Ovary (tissue), 9 donors: ENCODE measurements around the gene PRCD. TPM values are rescaled to one million over a fixed set of nuclear protein-coding genes. Genes with fewer than 3 reads are reported as not detected.

ENCODE experiments used
- DNase-seq, 5 donors: peaks; one replicate each; pipeline ENCODE4 v3.0.0-alpha.2; 2019 to 2020
- H3K27ac ChIP-seq, 2 donors: fragments of 200-600 bp; one replicate each; pipeline versions ENCODE4 v1.5.1 to v1.8.0; 2019 to 2022
- H3K27me3 ChIP-seq: fragments of 200-600 bp; one replicate; pipeline ENCODE4 v1.8.0; 2022
- H3K36me3 ChIP-seq: fragments of 200-600 bp; sonication (generic); one replicate; pipeline ENCODE4 v1.5.1; 2019
- H3K4me1 ChIP-seq: one replicate; pipeline ENCODE4 v1.8.1; 2013; ENCODE audit warnings: mild to moderate bottlenecking, moderate library complexity; ENCODE audit not compliant: insufficient read depth
- H3K4me3 ChIP-seq: fragments of 200-600 bp; sonication (generic); one replicate; pipeline ENCODE4 v1.5.1; 2017
- H3K9me3 ChIP-seq, 2 donors: fragments of 200-600 bp in 1 of 2; sonication (generic) in 1 of 2; one replicate each; pipeline versions ENCODE4 v1.5.1 to v1.8.1; 2013 to 2019; ENCODE audit warnings: mild to moderate bottlenecking in 1 of 2, moderate library complexity in 1 of 2
- EP300 ChIP-seq: sonication (generic); formaldehyde crosslinking; IDR thresholded peaks from one replicate; pipeline ENCODE4 v1.6.1; 2017; ENCODE audit warnings: antibody characterized with exemption
- POLR2A ChIP-seq: fragments of 450-650 bp; IDR thresholded peaks from one replicate; pipeline ENCODE4 v1.6.1; 2017; ENCODE audit warnings: antibody characterized with exemption, mild to moderate bottlenecking, moderate library complexity
- WGBS, 3 donors: extraction: QIAGEN DNeasy Blood & Tissue Kit in 1 of 3; methylation state at CpG; one replicate each; pipeline versions ENCODE4 v1.1.5 to v1.1.7; 2013 to 2017; 5-methylcytosine and 5-hydroxymethylcytosine counted together
- intact Hi-C, 4 donors: fragments of 100-400 bp; cut with DNase I; formaldehyde crosslinking; loops; one replicate each; pipeline versions ENCODE4 v1.11.0 to v1.15.1; 2022 to 2023
- polyA plus RNA-seq, 2 donors: library from polyadenylated mRNA; stranded (reverse); fragments of 200-250 nt in 1 of 2; fragments of 350-450 nt in 1 of 2; fragmentation: Illumina TruSeq in 1 of 2; extraction: RNeasy Lipid Tissue Mini Kit (QIAGEN cat#74804) in 1 of 2; gene quantifications; one replicate each; pipeline ENCODE4 v1.2.3, GENCODE V29; 2013 to 2014
- total RNA-seq, 7 donors: library from RNA; depleted of rRNA in 2 of 7; stranded (reverse); fragments of >200 nt in 2 of 7; fragmentation: NEBNext Ultra II Directional in 3 of 7; extraction: Animal tissue kit (Norgen Biotek cat#: 25700) in 3 of 7; gene quantifications; one replicate each; pipeline versions ENCODE4 v1.1.0 to v1.2.4, GENCODE V29; 2016 to 2023
- TF ChIP-seq, protein P1 (sequence below), 3 donors: fragments of 450-650 bp in 2 of 3; fragments of 200-600 bp in 1 of 3; IDR thresholded peaks; one replicate each; pipeline versions ENCODE4 v1.5.1 to v1.8.0; 2016 to 2022; ENCODE audit warnings: antibody characterized with exemption in 3 of 3, mild to moderate bottlenecking in 1 of 3
- donor health status: DM: no; HTN: no; CAD: no; lungs with moderate emphysema.
- donor health status: DM: no; HTN: no; CAD: no.
- donor health status: Bipolar disorder and iron deficiency.
- donor health status: DM: yes; HTN: yes; CAD: no.
- donor health status: DM: no; HTN: no; CAD: no.
- donor health status: DM: yes; HTN: yes; CAD: no.

PRCD gene
- total and polyA plus RNA-seq, 9 donors = 1.5 to 12.2 (median 2.8) TPM

DNA sequence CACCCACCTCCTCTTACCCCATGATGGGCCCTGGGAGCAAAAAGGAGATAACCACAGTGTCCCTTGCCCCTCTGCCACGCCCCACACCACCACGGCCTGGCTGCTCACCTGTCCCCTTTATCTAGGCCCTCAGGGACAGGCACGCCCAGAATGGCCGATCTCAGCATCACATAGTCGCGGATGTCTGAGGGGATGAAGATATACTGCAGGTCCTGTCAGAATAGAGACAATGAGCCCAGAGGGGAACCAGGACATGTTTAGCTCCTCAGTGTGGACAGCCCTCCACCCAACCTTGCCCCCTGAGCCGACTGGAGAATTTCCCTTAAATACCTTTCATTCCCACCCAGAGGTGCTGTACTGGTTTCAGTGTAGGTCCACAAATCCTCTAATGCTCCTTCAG is 30.6 kb downstream of the PRCD start:
- Histone ChIP-seq H3K9me3 (no peaks in the 10 kb centered on the region), H3K36me3 (no peaks in the 10 kb centered on the region), H3K4me1 (no peaks in the 10 kb centered on the region), H3K27me3 (no peaks in the 10 kb centered on the region), H3K27ac (no peak overlapping the region), H3K4me3 (no peak overlapping the region)
- TF ChIP-seq EP300 (no peak), POLR2A (no peak)
- TF ChIP-seq, protein P1, sequence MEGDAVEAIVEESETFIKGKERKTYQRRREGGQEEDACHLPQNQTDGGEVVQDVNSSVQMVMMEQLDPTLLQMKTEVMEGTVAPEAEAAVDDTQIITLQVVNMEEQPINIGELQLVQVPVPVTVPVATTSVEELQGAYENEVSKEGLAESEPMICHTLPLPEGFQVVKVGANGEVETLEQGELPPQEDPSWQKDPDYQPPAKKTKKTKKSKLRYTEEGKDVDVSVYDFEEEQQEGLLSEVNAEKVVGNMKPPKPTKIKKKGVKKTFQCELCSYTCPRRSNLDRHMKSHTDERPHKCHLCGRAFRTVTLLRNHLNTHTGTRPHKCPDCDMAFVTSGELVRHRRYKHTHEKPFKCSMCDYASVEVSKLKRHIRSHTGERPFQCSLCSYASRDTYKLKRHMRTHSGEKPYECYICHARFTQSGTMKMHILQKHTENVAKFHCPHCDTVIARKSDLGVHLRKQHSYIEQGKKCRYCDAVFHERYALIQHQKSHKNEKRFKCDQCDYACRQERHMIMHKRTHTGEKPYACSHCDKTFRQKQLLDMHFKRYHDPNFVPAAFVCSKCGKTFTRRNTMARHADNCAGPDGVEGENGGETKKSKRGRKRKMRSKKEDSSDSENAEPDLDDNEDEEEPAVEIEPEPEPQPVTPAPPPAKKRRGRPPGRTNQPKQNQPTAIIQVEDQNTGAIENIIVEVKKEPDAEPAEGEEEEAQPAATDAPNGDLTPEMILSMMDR (IDR thresholded peaks at IDR 0.05) = no peak
- 86 to 97% (median 90%) methylated on average over 7 of the region's 7 CpGs for WGBS, 3 donors
- DNase-seq = no peak
- intact Hi-C loops = no loop called here

DNA sequence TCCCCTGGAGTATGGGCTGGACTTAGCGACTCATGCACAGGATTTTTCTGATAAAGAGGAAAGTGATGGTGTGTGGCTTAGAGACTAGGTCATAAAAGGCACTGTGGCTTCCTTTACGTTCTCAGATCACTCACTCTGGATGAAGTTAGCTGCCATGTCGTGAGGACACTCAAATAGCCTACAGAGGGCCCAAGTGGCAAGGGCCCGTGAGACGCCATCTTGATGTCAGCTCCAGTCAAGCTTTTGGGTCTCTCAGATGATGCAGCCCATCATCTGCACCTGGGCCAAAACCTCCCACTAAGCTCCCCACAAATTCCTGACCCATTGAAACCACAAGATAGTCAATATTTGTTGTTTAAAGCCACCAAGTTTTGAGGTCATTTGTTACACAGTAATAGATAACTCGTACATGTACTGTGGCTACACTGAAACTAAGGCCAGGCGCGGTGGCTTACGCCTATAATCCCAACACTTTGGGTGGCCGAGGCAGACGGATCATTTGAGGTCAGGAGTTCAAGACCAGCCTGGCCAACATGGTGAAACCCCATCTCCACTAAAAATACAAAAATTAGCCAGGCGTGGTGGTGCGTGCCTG is 31.1 kb downstream of the PRCD start:
- no peak overlapping the region for H3K4me3 ChIP-seq
- intact Hi-C loops = no loop called here
- DNase-seq = no peak
- no peaks in the 10 kb centered on the region for H3K9me3 ChIP-seq
- 88 to 95% (median 92%) methylated on average over 13 of the region's 13 CpGs for WGBS, 3 donors
- H3K27me3 ChIP-seq = no peaks in the 10 kb centered on the region
- no peaks in the 10 kb centered on the region for H3K36me3 ChIP-seq
- H3K27ac ChIP-seq = no peak overlapping the region
- TF ChIP-seq EP300 = no peak
- TF ChIP-seq, protein P1 (IDR thresholded peaks at IDR 0.05) = no peak
- TF ChIP-seq POLR2A = no peak
- H3K4me1 ChIP-seq = no peaks in the 10 kb centered on the region

DNA sequence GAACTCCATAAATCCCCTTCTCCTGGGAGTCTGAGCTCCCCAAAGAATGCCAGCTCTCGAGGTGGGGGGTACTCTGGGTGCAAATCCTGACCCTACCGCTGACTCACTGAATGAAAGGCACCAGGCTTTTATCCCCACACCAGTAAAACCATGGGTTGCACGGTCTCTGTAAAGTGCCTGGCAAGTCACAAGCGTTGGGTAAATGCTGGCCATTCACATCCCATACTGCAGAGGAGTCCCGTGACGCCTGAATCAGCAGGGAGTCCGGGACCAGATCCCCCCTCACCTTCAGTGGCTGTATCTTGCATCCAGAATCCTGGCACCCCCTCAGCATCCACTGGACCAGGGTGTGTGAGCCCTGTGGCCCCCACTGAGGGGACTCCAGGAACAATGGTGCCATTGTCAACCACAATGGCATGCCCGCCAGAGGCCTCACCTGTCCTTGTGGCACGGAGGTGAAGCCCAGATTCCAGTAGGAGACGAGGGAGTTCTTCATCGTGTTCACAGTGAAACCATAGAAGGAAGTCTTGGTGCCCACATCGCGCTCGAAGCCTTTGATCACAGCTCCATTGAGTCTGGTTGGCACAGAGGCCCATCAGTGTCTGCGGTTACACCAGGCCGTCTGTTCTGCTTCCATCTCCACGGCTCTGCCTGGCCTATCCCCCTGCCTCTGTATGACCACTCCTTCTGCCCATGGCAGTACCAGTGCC is 32.5 kb downstream of the PRCD start:
- Histone ChIP-seq H3K9me3 (no peaks in the 10 kb centered on the region), H3K27me3 (no peaks in the 10 kb centered on the region), H3K27ac (no peak overlapping the region), H3K36me3 (no peaks in the 10 kb centered on the region), H3K4me3 (no peak overlapping the region), H3K4me1 (no peaks in the 10 kb centered on the region)
- WGBS, 3 donors = 92 to 94% (median 92%) methylated on average over 17 of the region's 17 CpGs
- TF ChIP-seq POLR2A (no peak), EP300 (no peak)
- TF ChIP-seq, protein P1 (IDR thresholded peaks at IDR 0.05) = no peak
- intact Hi-C loops = no loop called here
- no peak for DNase-seq

DNA sequence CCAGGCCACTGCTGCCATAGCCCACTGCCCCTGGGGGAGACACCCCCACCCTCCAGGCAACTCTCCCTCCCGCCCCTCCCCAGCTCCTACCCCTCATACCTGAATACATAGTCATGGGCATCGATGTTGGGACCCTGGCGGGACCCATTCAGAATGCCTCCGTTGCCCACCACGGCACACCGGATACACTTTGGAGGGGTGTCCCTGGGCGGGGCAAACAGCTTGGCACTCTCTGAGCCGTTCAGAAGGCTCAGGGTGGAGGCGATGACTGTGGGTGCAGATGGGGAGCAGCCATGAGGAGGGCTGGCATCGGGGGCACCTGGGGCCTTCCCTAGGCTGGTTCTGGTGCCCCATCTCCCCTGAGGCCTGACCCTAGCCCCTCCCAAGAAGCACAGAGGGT is 33.3 kb downstream of the PRCD start:
- H3K4me3 ChIP-seq = no peak overlapping the region
- TF ChIP-seq POLR2A = no peak
- no peak for TF ChIP-seq EP300
- TF ChIP-seq, protein P1 (IDR thresholded peaks at IDR 0.05) = no peak
- no peaks in the 10 kb centered on the region for H3K9me3 ChIP-seq
- no peaks in the 10 kb centered on the region for H3K27me3 ChIP-seq
- intact Hi-C loops = no loop called here
- H3K36me3 ChIP-seq = no peaks in the 10 kb centered on the region
- no peak for DNase-seq
- H3K27ac ChIP-seq = no peak overlapping the region
- no peaks in the 10 kb centered on the region for H3K4me1 ChIP-seq
- 90 to 93% (median 91%) methylated on average over 10 of the region's 10 CpGs for WGBS, 3 donors
